Neural progenitor cell (in vitro differentiated cells): ENCODE results near the gene SLC4A5.
"Not testable (repeated sequence)": the region's sequence is repeated elsewhere in the genome, so short reads cannot be mapped to it uniquely, and the experiment has no call there.

Source experiments
- CTCF ChIP-seq: fragments of 200-600 bp; sonication (generic); IDR thresholded peaks from 2 replicates; pipeline ENCODE4 v1.5.1; 2017; ENCODE audit warnings: antibody characterized with exemption, mild to moderate bottlenecking
- EZH2 ChIP-seq: fragments of 200-600 bp; sonication (generic); IDR thresholded peaks from 2 replicates; pipeline ENCODE4 v1.6.1; 2017; ENCODE audit warnings: antibody characterized with exemption, mild to moderate bottlenecking, moderate library complexity
- EZH2phosphoT487 ChIP-seq: fragments of 200-600 bp; sonication (generic); IDR thresholded peaks from 2 replicates; pipeline ENCODE4 v1.6.1; 2017; ENCODE audit warnings: antibody characterized with exemption

- TF ChIP-seq CTCF, EZH2phosphoT487, EZH2: not testable (repeated sequence)
Observed at GRCh38 chr2:74215771-74216170, 127.4 kb downstream of the SLC4A5 start.
